K562 (cell line): ENCODE measurements around the gene ERF. TPM values are rescaled to one million over a fixed set of nuclear protein-coding genes. Genes with fewer than 3 reads are reported as not detected.

ENCODE experiments used
- ATAC-seq: fragments of 200-7000 bp; cut with Tn5 transposase; 3 replicates; pipeline ENCODE4 v1.9.1; 2020; ENCODE audit warnings: moderate library complexity
- BruUV-seq: library from RNA; stranded (reverse); fragments of 400-500 nt; replicated peaks from 2 replicates; lab custom pipeline; 2021; lab: Mats Ljungman, UMichigan
- CTCF ChIA-PET: fragments of 300-600 bp; formaldehyde crosslinking; extraction: SDS; loops from one replicate; lab custom pipeline; 2021; ENCODE audit warnings: low intra/inter-chr PET ratio; lab: Yijun Ruan, JAX
- POLR2A ChIA-PET: fragments of 300-600, 350-650 bp; sonication (Branson Sonifier 250); formaldehyde crosslinking; extraction: SDS; loops from one replicate; lab custom pipeline; 2021; ENCODE audit warnings: antibody characterized with exemption, inconsistent platforms; lab: Yijun Ruan, JAX
- DNase-seq, 4 experiments: peaks; one replicate each; pipeline versions ENCODE4 v3.0.0 to v3.0.0-alpha.2; 2011 to 2018; ENCODE audit warnings: low spot score in 3 of 4, mixed read lengths in 3 of 4; ENCODE audit errors: extremely low read depth in 1 of 4
- FAIRE-seq: peaks from 2 replicates; lab custom pipeline; 2011; peaks lifted over from hg19 to GRCh38; lab: Jason Lieb, UNC
- H2AFZ ChIP-seq: 2 replicates; pipeline ENCODE4 v1.6.0; 2011; ENCODE audit warnings: low read depth, low read length, control low read depth, inconsistent platforms
- H3K27ac ChIP-seq: fragments of 200-600 bp; 3 replicates; pipeline ENCODE4 v1.8.0; 2011; ENCODE audit warnings: low read depth, mild to moderate bottlenecking, control low read depth, inconsistent platforms, low read length, moderate library complexity, mixed read lengths; ENCODE audit errors: extremely low read depth
- H3K27me3 ChIP-seq, 2 experiments: fragments of 300-600 bp in 1 of 2; 2 replicates in 1 of 2; 3 replicates in 1 of 2; pipeline versions ENCODE4 v1.6.0 to v1.8.0; 2011; ENCODE audit warnings: inconsistent platforms in 2 of 2, low read length in 2 of 2, mild to moderate bottlenecking in 1 of 2, mixed read lengths in 1 of 2, moderate library complexity in 1 of 2; ENCODE audit not compliant: control insufficient read depth in 2 of 2, insufficient read depth in 2 of 2
- H3K36me3 ChIP-seq: fragments of 300-600 bp; 3 replicates; pipeline ENCODE4 v1.8.0; 2011; ENCODE audit warnings: mild to moderate bottlenecking, low read length, inconsistent platforms; ENCODE audit not compliant: control insufficient read depth, insufficient read depth
- H3K4me1 ChIP-seq, 2 experiments: fragments of 200-600 bp in 1 of 2; replicated peaks in 1 of 2; 2 replicates in 1 of 2; 3 replicates in 1 of 2; pipeline versions ENCODE4 v1.5.1 to v1.8.0; 2011; ENCODE audit warnings: inconsistent platforms in 2 of 2, low read length in 2 of 2, mild to moderate bottlenecking in 1 of 2, mixed read lengths in 1 of 2, moderate library complexity in 1 of 2; ENCODE audit not compliant: control insufficient read depth in 2 of 2, insufficient read depth in 2 of 2
- H3K4me2 ChIP-seq: 2 replicates; pipeline ENCODE4 v1.6.1; 2011; ENCODE audit warnings: low read length, control low read depth, inconsistent platforms, mixed read lengths; ENCODE audit not compliant: insufficient read depth
- H3K4me3 ChIP-seq: fragments of 200-600 bp; sonication (generic), shearing (Covaris generic); 2 replicates; pipeline ENCODE4 v1.5.1; 2016; ENCODE audit warnings: control low read depth, inconsistent platforms
- H3K79me2 ChIP-seq: fragments of 200-600 bp; 3 replicates; pipeline ENCODE4 v1.8.0; 2011; ENCODE audit warnings: low read length, inconsistent platforms; ENCODE audit not compliant: control insufficient read depth, insufficient read depth
- H3K9ac ChIP-seq, 2 experiments: 2 replicates each; pipeline versions ENCODE4 v1.6.0 to v1.6.1; 2011; ENCODE audit warnings: low read depth in 2 of 2, low read length in 2 of 2, control low read depth in 1 of 2, inconsistent platforms in 1 of 2, mild to moderate bottlenecking in 1 of 2, mixed read lengths in 1 of 2; ENCODE audit not compliant: insufficient read depth in 1 of 2
- H3K9me1 ChIP-seq: one replicate; pipeline ENCODE4 v1.6.0; 2011; ENCODE audit warnings: inconsistent platforms, mild to moderate bottlenecking, low read length, moderate library complexity; ENCODE audit not compliant: control insufficient read depth, insufficient read depth
- H3K9me3 ChIP-seq: replicated peaks from 2 replicates; pipeline ENCODE4 v1.5.1; 2011; ENCODE audit warnings: low read depth, low read length, inconsistent platforms; ENCODE audit not compliant: control insufficient read depth, insufficient read depth
- H4K20me1 ChIP-seq: replicated peaks from 2 replicates; pipeline ENCODE4 v1.6.1; 2011; ENCODE audit warnings: low read length, inconsistent platforms, mixed read lengths; ENCODE audit not compliant: control insufficient read depth, insufficient read depth
- CBX5 ChIP-seq: IDR thresholded peaks from 2 replicates; pipeline ENCODE4 v1.6.1; 2014; ENCODE audit warnings: low read depth, borderline replicate concordance
- FIP1L1 ChIP-seq: fragments of 200-400 bp; formaldehyde crosslinking; IDR thresholded peaks from 2 replicates; pipeline ENCODE4 v1.6.1; 2018; ENCODE audit warnings: mild to moderate bottlenecking, low read depth, low read length; ENCODE audit not compliant: poor library complexity, severe bottlenecking
- FOXJ3 ChIP-seq: sonication (generic); formaldehyde crosslinking; IDR thresholded peaks from 2 replicates; pipeline ENCODE4 v1.4.0; 2020; ENCODE audit warnings: mild to moderate bottlenecking, missing genetic modification reagents
- GABPB2 ChIP-seq: fragments of 250-450 bp; sonication (Bioruptor Pico); conservative IDR thresholded peaks from 2 replicates; pipeline ENCODE4 v1.5.1; 2021; ENCODE audit warnings: mild to moderate bottlenecking
- LEF1 ChIP-seq: fragments of 450-650 bp; IDR thresholded peaks from 2 replicates; pipeline ENCODE4 v1.6.1; 2016; ENCODE audit warnings: mild to moderate bottlenecking
- POLR2G ChIP-seq: fragments of 200-400 bp; formaldehyde crosslinking; IDR thresholded peaks from 2 replicates; pipeline ENCODE4 v1.6.1; 2017; ENCODE audit warnings: low read depth, mild to moderate bottlenecking, antibody characterized with exemption, low read length, moderate library complexity
- RBM22 ChIP-seq: fragments of 200-400 bp; formaldehyde crosslinking; IDR thresholded peaks from 2 replicates; pipeline ENCODE4 v1.6.1; 2018; ENCODE audit warnings: low read length, low read depth; ENCODE audit not compliant: poor library complexity, severe bottlenecking
- SMARCA5 ChIP-seq: fragments of 450-650 bp; IDR thresholded peaks from 2 replicates; pipeline ENCODE4 v1.6.1; 2016
- WGBS: fragments of 100-300 bp; shearing (Covaris generic); methylation state at CpG from one replicate; pipeline ENCODE4 v1.1.6; 2016; ENCODE audit warnings: low coverage, mixed read lengths; ENCODE audit not compliant: insufficient coverage; ENCODE audit errors: missing lambda C conversion rate; 5-methylcytosine and 5-hydroxymethylcytosine counted together
- in situ Hi-C: fragments of 300-500 bp; cut with MboI; formaldehyde crosslinking; loops from 4 replicates; pipeline ENCODE4 v1.15.0; 2018; ENCODE audit warnings: inconsistent platforms, mixed read lengths
- intact Hi-C: fragments of 100-400 bp; cut with micrococcal nuclease; formaldehyde crosslinking; loops from 2 replicates; pipeline ENCODE4 v1.14.2; 2022
- polyA plus RNA-seq, 8 experiments: library from polyadenylated mRNA; depleted of rRNA in 4 of 8; stranded (reverse) in 5 of 8; unstranded in 3 of 8; fragments of >200 nt; fragmentation: Nextera tagmentation in 2 of 8; fragmentation: Illumina TruSeq in 1 of 8; extraction: Ambion mirVana in 2 of 8; extraction: Trizol in 1 of 8; gene quantifications; 2 replicates each; pipeline versions ENCODE4 v1.2.1 to v1.2.3, GENCODE V29; 2011 to 2014; ENCODE audit warnings: inconsistent platforms in 1 of 8, missing spikeins in 1 of 8
- total RNA-seq, 7 experiments: library from RNA; depleted of rRNA in 6 of 7; stranded (reverse); fragments of >200 nt in 6 of 7; fragmentation: Illumina TruSeq in 2 of 7; extraction: Trizol in 2 of 7; gene quantifications; 2 replicates each; pipeline versions ENCODE4 v1.2.1 to v1.2.3, GENCODE V29; 2011 to 2021; ENCODE audit warnings: low replicate concordance in 1 of 7
- TF ChIP-seq, protein P1 (sequence below): fragments of 250-450 bp; sonication (Bioruptor Pico); IDR thresholded peaks from 2 replicates; pipeline ENCODE4 v1.5.0; 2021; ENCODE audit warnings: mild to moderate bottlenecking, borderline replicate concordance

Gene ERF
- total and polyA plus RNA-seq, 9 of the 15 experiments (the other 6 are each of a cell fraction or from before 2014, with no cell fraction given): 0.03 to 75.4 (median 27.0) TPM

DNA sequence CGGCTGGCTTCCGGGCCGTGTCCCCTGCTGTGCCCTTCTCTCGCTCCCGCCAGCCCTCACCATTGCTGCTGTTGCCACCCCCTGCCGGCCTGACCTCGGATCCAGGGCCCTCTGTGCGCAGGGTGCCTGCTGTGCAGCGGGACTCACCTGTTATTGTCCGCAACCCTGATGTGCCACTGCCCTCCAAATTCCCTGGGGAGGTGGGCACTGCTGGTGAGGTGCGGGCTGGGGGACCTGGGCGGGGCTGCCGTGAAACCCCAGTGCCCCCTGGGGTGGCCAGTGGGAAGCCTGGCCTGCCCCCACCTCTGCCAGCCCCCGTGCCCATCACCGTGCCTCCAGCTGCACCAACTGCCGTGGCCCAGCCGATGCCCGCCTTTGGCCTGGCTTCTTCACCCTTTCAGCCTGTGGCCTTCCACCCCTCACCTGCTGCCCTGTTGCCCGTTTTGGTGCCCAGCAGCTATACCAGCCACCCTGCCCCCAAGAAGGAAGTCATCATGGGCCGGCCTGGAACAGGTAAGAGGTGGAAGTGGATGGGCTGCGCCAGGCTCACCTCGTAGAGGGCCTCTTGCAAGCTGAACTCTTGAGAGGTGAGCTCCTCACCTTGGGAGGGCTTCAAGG is 19.2 kb upstream of the ERF start (continued):
- TF ChIP-seq SMARCA5 (no peak), GABPB2 (CRISPR knock-in tag) (no peak), FOXJ3 (CRISPR knock-in tag) (no peak), FIP1L1 (no peak), POLR2G (peak; percentile 35), RBM22 (peak; percentile 67), CBX5 (no peak)

DNA sequence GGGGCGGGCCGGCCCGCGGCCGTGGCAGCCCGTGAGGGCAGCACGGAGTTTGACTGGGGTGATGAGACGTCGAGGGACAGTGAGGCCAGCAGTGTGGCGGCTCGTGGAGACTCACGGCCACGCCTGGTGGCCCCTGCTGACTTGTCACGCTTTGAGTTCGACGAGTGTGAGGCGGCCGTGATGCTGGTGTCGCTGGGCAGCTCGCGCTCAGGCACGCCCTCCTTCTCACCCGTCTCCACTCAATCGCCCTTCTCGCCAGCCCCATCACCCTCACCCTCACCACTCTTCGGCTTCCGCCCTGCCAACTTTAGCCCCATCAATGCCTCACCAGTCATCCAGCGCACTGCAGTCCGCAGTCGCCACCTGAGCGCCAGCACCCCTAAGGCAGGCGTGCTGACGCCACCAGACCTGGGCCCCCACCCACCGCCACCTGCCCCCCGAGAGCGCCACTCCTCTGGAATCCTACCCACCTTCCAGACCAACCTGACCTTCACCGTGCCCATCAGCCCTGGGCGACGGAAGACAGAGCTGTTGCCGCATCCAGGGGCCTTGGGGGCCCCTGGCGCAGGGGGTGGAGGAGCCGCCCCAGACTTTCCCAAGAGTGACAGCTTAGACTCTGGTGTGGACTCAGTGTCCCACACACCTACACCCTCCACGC is 18.6 kb upstream of the ERF start:
- ATAC-seq: no peak
- TF ChIP-seq LEF1 (no peak), POLR2G (peak; percentile 52)
- TF ChIP-seq, protein P1, sequence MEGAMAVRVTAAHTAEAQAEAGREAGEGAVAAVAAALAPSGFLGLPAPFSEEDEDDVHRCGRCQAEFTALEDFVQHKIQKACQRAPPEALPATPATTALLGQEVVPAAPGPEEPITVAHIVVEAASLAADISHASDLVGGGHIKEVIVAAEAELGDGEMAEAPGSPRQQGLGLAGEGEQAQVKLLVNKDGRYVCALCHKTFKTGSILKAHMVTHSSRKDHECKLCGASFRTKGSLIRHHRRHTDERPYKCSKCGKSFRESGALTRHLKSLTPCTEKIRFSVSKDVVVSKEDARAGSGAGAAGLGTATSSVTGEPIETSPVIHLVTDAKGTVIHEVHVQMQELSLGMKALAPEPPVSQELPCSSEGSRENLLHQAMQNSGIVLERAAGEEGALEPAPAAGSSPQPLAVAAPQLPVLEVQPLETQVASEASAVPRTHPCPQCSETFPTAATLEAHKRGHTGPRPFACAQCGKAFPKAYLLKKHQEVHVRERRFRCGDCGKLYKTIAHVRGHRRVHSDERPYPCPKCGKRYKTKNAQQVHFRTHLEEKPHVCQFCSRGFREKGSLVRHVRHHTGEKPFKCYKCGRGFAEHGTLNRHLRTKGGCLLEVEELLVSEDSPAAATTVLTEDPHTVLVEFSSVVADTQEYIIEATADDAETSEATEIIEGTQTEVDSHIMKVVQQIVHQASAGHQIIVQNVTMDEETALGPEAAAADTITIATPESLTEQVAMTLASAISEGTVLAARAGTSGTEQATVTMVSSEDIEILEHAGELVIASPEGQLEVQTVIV (CRISPR knock-in tag): no peak
- no TSS peak for BruUV-seq
- Histone ChIP-seq H3K36me3 (peaks cover 59% of the 10 kb centered on the region), H3K79me2 (peaks cover 32% of the 10 kb centered on the region), H3K4me1 (peaks cover 11 to 51% of the 10 kb centered on the region in 2 experiments), H3K27me3 (no peaks in the 10 kb centered on the region), H4K20me1 (no peaks in the 10 kb centered on the region), H3K4me2 (no peak overlapping the region), H3K9me1 (no peaks in the 10 kb centered on the region), H3K27ac (no peak overlapping the region), H3K9ac (peak overlapping the region in 1 of 2 experiments; percentile 17; a peak in 1 of 4 replicates), H2AFZ (no peak overlapping the region), H3K9me3 (no peaks in the 10 kb centered on the region), H3K4me3 (no peak overlapping the region)
- CTCF ChIA-PET: no interaction called here
- in situ Hi-C loops: no loop called here
- POLR2A ChIA-PET: interaction anchor here (0.6 to 0.7 kb wide), 2 partner anchors 9 to 24 kb away, joined by 3 to 5 read pairs; no protein-coding TSS in a partner anchor
- intact Hi-C loops: no loop called here
- DNase-seq: no peak
- FAIRE-seq: no peak
- WGBS: 96% methylated on average over 34 of the region's 43 CpGs
